ENCODE results near the gene SLC25A21. TPM values are rescaled to one million over a fixed set of nuclear protein-coding genes. Genes with fewer than 3 reads are reported as not detected.
"Not testable (repeated sequence)": the region's sequence is repeated elsewhere in the genome, so short reads cannot be mapped to it uniquely, and the experiment has no call there.

Gene SLC25A21
- total and polyA plus RNA-seq, 4 donors, result 0.65 to 1.4 (median 1.3) TPM; not detected in 1

- DNase-seq; H3K9me3 ChIP-seq (ENCODE audit: control insufficient read depth, low read length); H3K36me3 ChIP-seq (ENCODE audit: control insufficient read depth in 1 of 2, insufficient read depth in 2 of 2, low read length in 1 of 2); H3K27me3 ChIP-seq (ENCODE audit: control insufficient read depth in 1 of 2, insufficient read depth in 2 of 2, low read length in 1 of 2); intact Hi-C loops (cut with DNase I); ATAC-seq (ENCODE audit: low FRiP score); H3K27ac ChIP-seq (ENCODE audit: low read depth in 1 of 2, low read length in 2 of 2); H3K4me1 ChIP-seq (ENCODE audit: control insufficient read depth in 1 of 2, insufficient read depth in 2 of 2, low read length in 2 of 2); H3K4me3 ChIP-seq (ENCODE audit: low read length in 2 of 2): not testable (repeated sequence)
- WGBS, 2 donors, result 59 to 78% methylated on average over 2 of the region's 2 CpGs
Observed at GRCh38 chr14:36896300-36896699, 276.1 kb downstream of the SLC25A21 start.

DNA sequence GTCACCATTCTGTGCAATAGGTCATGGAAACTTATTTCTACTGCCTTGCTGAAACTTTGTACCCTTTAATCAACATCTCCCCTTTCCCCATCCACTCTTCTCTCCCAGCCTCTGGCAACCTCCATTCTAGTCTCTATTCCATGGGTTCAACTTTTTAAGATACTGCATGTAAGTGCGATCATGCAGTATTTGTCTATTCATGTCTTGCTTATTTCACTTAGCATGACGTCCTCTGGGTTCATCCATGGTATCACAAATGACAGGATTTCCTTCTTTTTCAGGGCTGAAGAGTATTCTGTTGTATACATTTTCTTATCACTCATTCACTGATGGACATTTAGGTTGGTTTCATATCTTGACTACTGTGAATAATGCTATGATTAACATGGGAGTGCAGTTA, 288.4 kb downstream of the SLC25A21 start:
- Histone ChIP-seq H3K4me3 (ENCODE audit: low read length in 2 of 2) (no peak overlapping the region), H3K9me3 (ENCODE audit: control insufficient read depth, low read length) (peaks cover 2% of the 10 kb centered on the region), H3K4me1 (ENCODE audit: control insufficient read depth in 1 of 2, insufficient read depth in 2 of 2, low read length in 2 of 2) (no peaks in the 10 kb centered on the region), H3K27ac (ENCODE audit: low read depth in 1 of 2, low read length in 2 of 2) (no peak overlapping the region), H3K36me3 (ENCODE audit: control insufficient read depth in 1 of 2, insufficient read depth in 2 of 2, low read length in 1 of 2) (no peaks in the 10 kb centered on the region), H3K27me3 (ENCODE audit: control insufficient read depth in 1 of 2, insufficient read depth in 2 of 2, low read length in 1 of 2) (no peaks in the 10 kb centered on the region)
- WGBS, 2 donors, result 85 to 90% methylated on average over 2 of the region's 2 CpGs
- no peak for ATAC-seq (ENCODE audit: low FRiP score)
- intact Hi-C loops (cut with DNase I), result no loop called here
- DNase-seq, result no peak

GRCh38 chr14:36880276-36880675, 292.1 kb downstream of the SLC25A21 start:
- Histone ChIP-seq H3K4me3 (ENCODE audit: low read length in 2 of 2) (no peak overlapping the region), H3K27me3 (ENCODE audit: control insufficient read depth in 1 of 2, insufficient read depth in 2 of 2, low read length in 1 of 2) (no peaks in the 10 kb centered on the region), H3K27ac (ENCODE audit: low read depth in 1 of 2, low read length in 2 of 2) (no peak overlapping the region), H3K36me3 (ENCODE audit: control insufficient read depth in 1 of 2, insufficient read depth in 2 of 2, low read length in 1 of 2) (no peaks in the 10 kb centered on the region), H3K9me3 (ENCODE audit: control insufficient read depth, low read length) (peaks cover 2% of the 10 kb centered on the region), H3K4me1 (ENCODE audit: control insufficient read depth in 1 of 2, insufficient read depth in 2 of 2, low read length in 2 of 2) (no peaks in the 10 kb centered on the region)
- no peak for ATAC-seq (ENCODE audit: low FRiP score)
- no peak for DNase-seq
- intact Hi-C loops (cut with DNase I), result no loop called here
- 54 to 55% methylated on average over 3 of the region's 3 CpGs for WGBS, 2 donors

GRCh38 chr14:36879558-36879957, 292.8 kb downstream of the SLC25A21 start:
- no peak overlapping the region for H3K4me3 ChIP-seq (ENCODE audit: low read length in 2 of 2)
- DNase-seq (no peak), ATAC-seq (ENCODE audit: low FRiP score) (no peak)
- WGBS, 2 donors, result 43 to 70% methylated on average over 2 of the region's 2 CpGs
- H3K27ac ChIP-seq (ENCODE audit: low read depth in 1 of 2, low read length in 2 of 2), result no peak overlapping the region
- no peaks in the 10 kb centered on the region for H3K36me3 ChIP-seq (ENCODE audit: control insufficient read depth in 1 of 2, insufficient read depth in 2 of 2, low read length in 1 of 2)
- no peaks in the 10 kb centered on the region for H3K4me1 ChIP-seq (ENCODE audit: control insufficient read depth in 1 of 2, insufficient read depth in 2 of 2, low read length in 2 of 2)
- H3K9me3 ChIP-seq (ENCODE audit: control insufficient read depth, low read length), result peaks cover 2% of the 10 kb centered on the region
- intact Hi-C loops (cut with DNase I), result no loop called here
- H3K27me3 ChIP-seq (ENCODE audit: control insufficient read depth in 1 of 2, insufficient read depth in 2 of 2, low read length in 1 of 2), result no peaks in the 10 kb centered on the region

- 43 to 44% methylated on average over 6 of the region's 6 CpGs for WGBS, 2 donors
- H3K4me1 ChIP-seq (ENCODE audit: control insufficient read depth in 1 of 2, insufficient read depth in 2 of 2, low read length in 2 of 2), result no peaks in the 10 kb centered on the region
- ATAC-seq (ENCODE audit: low FRiP score) (no peak), DNase-seq (no peak)
- no peak overlapping the region for H3K4me3 ChIP-seq (ENCODE audit: low read length in 2 of 2)
- H3K9me3 ChIP-seq (ENCODE audit: control insufficient read depth, low read length), result peaks cover 3% of the 10 kb centered on the region
- intact Hi-C loops (cut with DNase I), result no loop called here
- no peak overlapping the region for H3K27ac ChIP-seq (ENCODE audit: low read depth in 1 of 2, low read length in 2 of 2)
- no peaks in the 10 kb centered on the region for H3K27me3 ChIP-seq (ENCODE audit: control insufficient read depth in 1 of 2, insufficient read depth in 2 of 2, low read length in 1 of 2)
- no peaks in the 10 kb centered on the region for H3K36me3 ChIP-seq (ENCODE audit: control insufficient read depth in 1 of 2, insufficient read depth in 2 of 2, low read length in 1 of 2)
Observed at GRCh38 chr14:36874396-36875138, 297.8 kb downstream of the SLC25A21 start.

- Histone ChIP-seq H3K27ac (ENCODE audit: low read depth in 1 of 2, low read length in 2 of 2) (no peak overlapping the region), H3K9me3 (ENCODE audit: control insufficient read depth, low read length) (peaks cover 3% of the 10 kb centered on the region), H3K27me3 (ENCODE audit: control insufficient read depth in 1 of 2, insufficient read depth in 2 of 2, low read length in 1 of 2) (no peaks in the 10 kb centered on the region), H3K4me3 (ENCODE audit: low read length in 2 of 2) (no peak overlapping the region), H3K36me3 (ENCODE audit: control insufficient read depth in 1 of 2, insufficient read depth in 2 of 2, low read length in 1 of 2) (no peaks in the 10 kb centered on the region), H3K4me1 (ENCODE audit: control insufficient read depth in 1 of 2, insufficient read depth in 2 of 2, low read length in 2 of 2) (no peaks in the 10 kb centered on the region)
- DNase-seq (no peak), ATAC-seq (ENCODE audit: low FRiP score) (no peak)
- intact Hi-C loops (cut with DNase I), result no loop called here
- WGBS, 2 donors, result 69 to 72% methylated on average over 5 of the region's 5 CpGs
Observed at GRCh38 chr14:36870776-36871175, 301.6 kb downstream of the SLC25A21 start.

DNA sequence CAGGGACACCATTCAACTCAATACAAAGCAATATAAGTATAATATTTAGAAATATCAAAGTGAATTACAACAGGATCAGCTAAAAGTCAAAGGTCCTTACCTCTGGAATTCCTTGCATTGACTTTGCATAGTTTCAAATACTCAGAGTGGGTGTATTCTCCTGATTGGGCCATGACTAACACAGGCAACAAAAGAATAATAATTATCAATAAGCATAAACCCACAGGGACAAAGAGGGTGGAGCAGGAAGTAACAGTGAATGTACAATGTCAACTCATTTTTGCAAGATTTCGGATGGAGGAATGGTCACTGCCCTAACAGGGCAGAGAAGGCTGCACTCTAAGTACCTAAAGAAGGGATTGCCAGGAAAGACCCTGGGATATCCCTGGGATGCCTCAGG, 303.3 kb downstream of the SLC25A21 start:
- no peaks in the 10 kb centered on the region for H3K27me3 ChIP-seq (ENCODE audit: control insufficient read depth in 1 of 2, insufficient read depth in 2 of 2, low read length in 1 of 2)
- ATAC-seq (ENCODE audit: low FRiP score), result no peak
- no peaks in the 10 kb centered on the region for H3K36me3 ChIP-seq (ENCODE audit: control insufficient read depth in 1 of 2, insufficient read depth in 2 of 2, low read length in 1 of 2)
- H3K4me3 ChIP-seq (ENCODE audit: low read length in 2 of 2), result no peak overlapping the region
- 81 to 84% methylated on average over 1 of the region's 1 CpG for WGBS, 2 donors
- no peak for DNase-seq
- no peak overlapping the region for H3K27ac ChIP-seq (ENCODE audit: low read depth in 1 of 2, low read length in 2 of 2)
- no peaks in the 10 kb centered on the region for H3K4me1 ChIP-seq (ENCODE audit: control insufficient read depth in 1 of 2, insufficient read depth in 2 of 2, low read length in 2 of 2)
- intact Hi-C loops (cut with DNase I), result no loop called here
- H3K9me3 ChIP-seq (ENCODE audit: control insufficient read depth, low read length), result peaks cover 3% of the 10 kb centered on the region

DNA sequence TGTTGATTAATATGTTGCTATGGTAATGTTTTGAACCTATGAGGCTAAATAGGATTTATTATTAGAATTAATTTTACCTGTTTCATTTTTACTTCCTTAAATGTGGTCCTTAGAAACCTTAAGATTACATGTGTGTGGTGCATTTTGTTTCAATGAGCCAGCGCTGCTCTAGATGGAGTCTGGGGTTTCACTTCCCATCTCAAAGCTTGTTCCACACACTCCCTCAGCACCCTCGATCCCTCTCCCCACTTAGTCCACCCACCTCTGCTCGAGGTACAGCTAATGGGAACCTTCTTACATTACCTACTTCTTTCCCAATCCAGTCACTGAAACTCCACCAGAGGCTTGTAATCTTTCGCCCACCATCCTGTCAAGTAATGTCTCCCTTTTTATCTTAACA, 305.5 kb downstream of the SLC25A21 start:
- Histone ChIP-seq H3K4me3 (ENCODE audit: low read length in 2 of 2) (no peak overlapping the region), H3K36me3 (ENCODE audit: control insufficient read depth in 1 of 2, insufficient read depth in 2 of 2, low read length in 1 of 2) (no peaks in the 10 kb centered on the region), H3K9me3 (ENCODE audit: control insufficient read depth, low read length) (no peaks in the 10 kb centered on the region), H3K4me1 (ENCODE audit: control insufficient read depth in 1 of 2, insufficient read depth in 2 of 2, low read length in 2 of 2) (no peaks in the 10 kb centered on the region), H3K27ac (ENCODE audit: low read depth in 1 of 2, low read length in 2 of 2) (no peak overlapping the region), H3K27me3 (ENCODE audit: control insufficient read depth in 1 of 2, insufficient read depth in 2 of 2, low read length in 1 of 2) (no peaks in the 10 kb centered on the region)
- DNase-seq, result no peak
- 86 to 90% methylated on average over 4 of the region's 4 CpGs for WGBS, 2 donors
- no peak for ATAC-seq (ENCODE audit: low FRiP score)
- intact Hi-C loops (cut with DNase I), result no loop called here

DNA sequence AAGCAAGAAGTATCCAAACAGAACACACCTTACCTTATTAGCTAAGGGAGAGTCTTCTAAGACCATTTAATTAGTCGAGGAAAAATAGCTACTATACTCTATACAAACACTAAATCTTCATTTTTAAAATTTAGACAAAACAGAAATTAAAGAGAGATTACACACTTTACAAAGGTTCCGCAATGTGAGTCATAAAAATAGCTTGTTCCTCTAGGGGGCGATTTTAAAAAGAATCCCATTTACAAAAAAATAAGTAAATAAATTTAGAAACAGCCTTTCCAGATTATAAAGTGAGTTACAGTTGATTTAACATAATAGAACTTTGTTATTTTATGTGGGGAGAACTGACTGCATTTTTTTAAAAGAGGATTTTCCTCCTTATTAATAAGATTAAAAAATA, 309.1 kb downstream of the SLC25A21 start:
- Histone ChIP-seq H3K27me3 (ENCODE audit: control insufficient read depth in 1 of 2, insufficient read depth in 2 of 2, low read length in 1 of 2) (no peaks in the 10 kb centered on the region), H3K4me3 (ENCODE audit: low read length in 2 of 2) (no peak overlapping the region), H3K36me3 (ENCODE audit: control insufficient read depth in 1 of 2, insufficient read depth in 2 of 2, low read length in 1 of 2) (no peaks in the 10 kb centered on the region), H3K9me3 (ENCODE audit: control insufficient read depth, low read length) (no peaks in the 10 kb centered on the region), H3K27ac (ENCODE audit: low read depth in 1 of 2, low read length in 2 of 2) (no peak overlapping the region), H3K4me1 (ENCODE audit: control insufficient read depth in 1 of 2, insufficient read depth in 2 of 2, low read length in 2 of 2) (no peaks in the 10 kb centered on the region)
- DNase-seq, result no peak
- intact Hi-C loops (cut with DNase I), result no loop called here
- 53 to 59% methylated on average over 3 of the region's 3 CpGs for WGBS, 2 donors
- ATAC-seq (ENCODE audit: low FRiP score), result no peak

All from aorta (tissue), 5 donors.